ENCODE data around the gene RNF144B.
"Not testable (repeated sequence)": the region's sequence is repeated elsewhere in the genome, so short reads cannot be mapped to it uniquely, and the experiment has no call there.

Gene RNF144B

GRCh38 chr6:18371656-18372055, 15.5 kb upstream of the RNF144B start:
- DNase-seq, result no peak

GRCh38 chr6:18380158-18380836, 6.9 kb upstream of the RNF144B start:
- DNase-seq, result no peak

GRCh38 chr6:18380851-18381250, 6.3 kb upstream of the RNF144B start:
- DNase-seq, result no peak

GRCh38 chr6:18383441-18383840, 3.7 kb upstream of the RNF144B start:
- no peak for DNase-seq

GRCh38 chr6:18384621-18385020, 2.5 kb upstream of the RNF144B start:
- no peak for DNase-seq

- DNase-seq, result no peak
These were observed 713 bp upstream of the RNF144B start for GRCh38 chr6:18386298-18386976.

- no peak for DNase-seq
These were observed 1.1 kb downstream of the RNF144B start for GRCh38 chr6:18388271-18388670.

- no peak for DNase-seq
These were observed 1.8 kb downstream of the RNF144B start for GRCh38 chr6:18388942-18389341.

- no peak for DNase-seq
These were observed 2.3 kb downstream of the RNF144B start for GRCh38 chr6:18389479-18389878.

GRCh38 chr6:18390476-18390875, 3.3 kb downstream of the RNF144B start:
- no peak for DNase-seq

GRCh38 chr6:18391023-18391422, 3.9 kb downstream of the RNF144B start:
- DNase-seq, result no peak

- no peak for DNase-seq
These were observed 5.3 kb downstream of the RNF144B start for GRCh38 chr6:18392346-18392877.

GRCh38 chr6:18393698-18394097, 6.5 kb downstream of the RNF144B start:
- DNase-seq, result no peak

GRCh38 chr6:18395177-18395855, 8.2 kb downstream of the RNF144B start:
- DNase-seq, result no peak

- DNase-seq, result no peak
These were observed 8.7 kb downstream of the RNF144B start for GRCh38 chr6:18395856-18396197.

- DNase-seq, result no peak
These were observed 10.6 kb downstream of the RNF144B start for GRCh38 chr6:18397701-18398100.

GRCh38 chr6:18398225-18398624, 11.1 kb downstream of the RNF144B start:
- not testable (repeated sequence) for DNase-seq

- no peak for DNase-seq
These were observed 13.8 kb downstream of the RNF144B start for GRCh38 chr6:18400831-18401446.

- DNase-seq, result not testable (repeated sequence)
These were observed 17.8 kb downstream of the RNF144B start for GRCh38 chr6:18404965-18405364.

- no peak for DNase-seq
These were observed 18.5 kb downstream of the RNF144B start for GRCh38 chr6:18405477-18406293.

GRCh38 chr6:18406955-18407749, 20.0 kb downstream of the RNF144B start:
- DNase-seq, result no peak

GRCh38 chr6:18409602-18410001, 22.5 kb downstream of the RNF144B start:
- DNase-seq, result not testable (repeated sequence)
